GM18507 (cell line): ENCODE measurements around the gene SLC35B1.
"Not testable (repeated sequence)": the region's sequence is repeated elsewhere in the genome, so short reads cannot be mapped to it uniquely, and the experiment has no call there.

Experiments used
- DNase-seq: peaks from one replicate; pipeline ENCODE4 v3.0.0; 2011; ENCODE audit warnings: low read depth; ENCODE audit not compliant: insufficient read length; ENCODE audit errors: extremely low spot score
- FAIRE-seq: peaks from 2 replicates; lab custom pipeline; 2011; peaks lifted over from hg19 to GRCh38; lab: Jason Lieb, UNC

SLC35B1 gene

GRCh38 chr17:49738456-49739163 is 30.8 kb upstream of the SLC35B1 start:
- FAIRE-seq (no peak), DNase-seq (no peak)

DNA sequence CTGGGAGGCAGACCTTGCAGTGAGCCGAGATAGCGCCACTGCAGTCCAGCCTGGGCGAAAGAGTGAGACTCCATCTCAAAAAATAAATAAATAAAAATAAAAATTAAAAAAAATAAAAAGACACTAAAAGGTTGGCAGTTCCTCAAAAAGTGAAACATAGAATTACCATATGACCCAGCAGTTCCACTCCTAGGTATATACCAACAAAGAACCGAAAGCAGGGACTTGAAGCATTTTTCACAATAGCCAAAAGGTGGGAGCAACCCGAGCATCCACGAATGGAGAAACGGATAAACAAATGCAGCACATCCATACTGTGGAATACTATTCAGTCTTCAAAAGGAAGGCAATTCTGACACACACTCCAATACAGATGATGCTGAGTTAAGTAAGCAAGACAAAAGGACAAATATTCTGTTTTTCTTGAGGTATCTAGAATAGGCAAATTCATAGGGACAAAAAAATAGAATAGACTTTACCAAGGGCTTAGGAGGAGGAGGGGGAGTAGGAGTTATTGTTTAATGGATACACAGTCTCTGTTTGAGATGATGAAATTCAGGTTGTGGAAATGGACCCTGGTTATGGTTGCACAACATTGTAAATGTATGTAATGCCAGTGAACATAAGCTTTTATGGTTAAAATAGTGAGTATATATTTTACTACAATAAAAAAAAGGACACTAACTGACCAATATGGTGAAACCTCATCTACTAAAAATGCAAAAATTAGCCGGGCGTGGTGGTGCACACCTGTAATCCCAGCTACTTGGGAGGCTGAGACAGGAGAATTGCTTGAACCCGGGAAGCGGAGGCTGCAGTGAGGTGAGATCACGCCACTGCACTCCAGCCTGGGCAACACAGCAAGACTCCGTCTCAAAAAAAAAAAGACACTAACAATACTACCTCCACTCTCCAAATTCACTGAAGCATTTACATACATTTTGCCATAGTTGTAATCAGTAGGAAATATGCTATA is 27.0 kb upstream of the SLC35B1 start:
- DNase-seq (no peak), FAIRE-seq (no peak)

DNA sequence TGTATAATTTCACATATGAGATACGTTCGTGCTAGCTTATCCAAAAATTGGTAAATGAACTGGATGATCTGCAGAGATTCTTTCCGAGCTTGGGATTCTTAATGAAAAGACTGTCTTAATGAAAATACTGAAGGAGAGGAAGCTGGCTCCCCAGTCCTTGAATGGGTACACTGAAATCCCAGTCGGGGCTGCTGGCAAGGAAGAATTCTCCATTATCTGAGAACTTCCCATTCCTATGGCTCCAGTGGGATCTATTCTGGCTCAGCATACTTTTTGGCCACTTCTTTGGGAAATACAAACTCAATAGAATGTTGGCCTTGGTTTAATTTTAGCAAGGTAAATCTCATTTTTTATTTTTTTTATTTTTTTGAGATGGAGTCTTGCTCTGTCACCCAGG is 23.7 kb upstream of the SLC35B1 start:
- DNase-seq (no peak), FAIRE-seq (no peak)

DNA sequence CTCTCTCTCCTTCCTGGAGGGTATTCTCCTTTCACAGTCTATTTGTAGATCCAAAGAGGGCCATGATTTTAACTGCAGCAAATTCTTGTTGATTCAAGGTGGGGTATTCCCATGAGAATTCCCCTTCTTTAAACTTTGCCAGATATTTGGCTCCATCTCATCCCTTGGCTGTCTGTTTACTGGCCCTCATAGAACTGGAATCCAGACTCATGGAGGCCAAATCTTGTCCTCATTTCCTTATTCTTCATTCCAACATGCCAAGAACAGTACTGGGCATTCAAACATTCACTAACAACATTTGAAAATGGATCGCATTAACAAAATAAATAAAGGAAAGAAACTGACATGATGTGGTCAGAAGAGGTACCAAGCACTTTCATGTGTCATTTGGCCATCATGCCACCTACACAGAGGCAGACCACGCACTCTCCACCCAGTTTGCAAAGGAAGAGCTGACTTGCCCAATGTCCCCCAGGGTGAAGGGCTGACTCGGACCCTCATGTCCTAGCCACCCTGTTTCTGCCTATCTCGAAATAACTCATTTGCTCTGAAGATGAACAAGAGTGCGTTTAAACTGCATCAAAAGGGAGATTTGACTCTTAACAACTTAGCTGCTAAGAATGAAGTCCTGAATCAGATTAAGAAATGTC is 23.1 kb upstream of the SLC35B1 start:
- no peak for DNase-seq

GRCh38 chr17:49730078-49730784 is 22.5 kb upstream of the SLC35B1 start:
- DNase-seq, result no peak
- no peak for FAIRE-seq

More for the DNA sequence above, 23.1 kb upstream of the SLC35B1 start:
- FAIRE-seq, result no peak

- FAIRE-seq (no peak), DNase-seq (no peak)
Measured at GRCh38 chr17:49729069-49729468, 21.3 kb upstream of the SLC35B1 start.

- DNase-seq, result no peak
- FAIRE-seq, result no peak
Measured at GRCh38 chr17:49728425-49728824, 20.7 kb upstream of the SLC35B1 start.

DNA sequence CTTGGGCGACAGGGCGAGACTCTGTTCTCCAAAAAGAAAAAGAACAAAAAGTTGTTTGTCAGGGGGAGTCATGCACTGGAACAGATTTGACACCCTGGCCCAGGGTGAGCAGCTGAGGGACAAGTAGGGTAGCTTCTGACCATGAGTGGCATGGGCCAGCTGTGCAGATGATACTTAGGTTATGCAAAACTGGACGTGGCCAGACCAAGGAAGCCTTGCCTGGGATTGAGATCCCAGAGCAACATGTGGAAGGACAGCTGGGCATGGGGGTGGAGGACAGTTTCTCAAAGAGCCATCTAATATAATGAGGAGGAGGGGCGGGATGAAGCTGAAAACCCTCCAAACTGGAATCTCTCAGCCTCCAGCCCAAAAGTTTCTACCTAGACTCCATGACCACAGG is 19.6 kb upstream of the SLC35B1 start:
- no peak for FAIRE-seq

GRCh38 chr17:49725452-49726130 is 17.8 kb upstream of the SLC35B1 start:
- no peak for DNase-seq

More for the DNA sequence above, 19.6 kb upstream of the SLC35B1 start:
- DNase-seq, result no peak

GRCh38 chr17:49724552-49724951 is 16.8 kb upstream of the SLC35B1 start:
- not testable (repeated sequence) for FAIRE-seq, DNase-seq

More at GRCh38 chr17:49725452-49726130, 17.8 kb upstream of the SLC35B1 start:
- no peak for FAIRE-seq

DNA sequence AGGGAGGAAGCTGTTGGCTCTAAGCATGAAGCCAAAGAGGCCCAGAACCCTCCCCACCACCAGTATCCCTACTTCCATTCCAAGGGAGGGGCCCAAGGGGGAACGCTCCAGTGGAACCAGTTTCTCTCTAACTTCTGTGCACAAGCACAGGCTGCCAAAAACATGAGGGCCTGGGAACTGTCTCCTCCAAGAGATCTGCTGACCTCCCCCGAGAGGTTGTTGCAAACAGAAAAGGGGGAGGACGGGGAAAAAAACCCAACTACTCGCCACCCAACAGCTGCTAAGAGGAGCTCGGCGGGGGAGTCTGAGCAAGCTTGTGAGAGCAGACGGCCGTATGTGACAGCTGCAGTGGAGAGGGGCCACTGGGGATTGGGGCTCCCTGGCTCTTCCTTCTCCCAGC is 15.7 kb upstream of the SLC35B1 start:
- FAIRE-seq, result no peak
- DNase-seq, result no peak

DNA sequence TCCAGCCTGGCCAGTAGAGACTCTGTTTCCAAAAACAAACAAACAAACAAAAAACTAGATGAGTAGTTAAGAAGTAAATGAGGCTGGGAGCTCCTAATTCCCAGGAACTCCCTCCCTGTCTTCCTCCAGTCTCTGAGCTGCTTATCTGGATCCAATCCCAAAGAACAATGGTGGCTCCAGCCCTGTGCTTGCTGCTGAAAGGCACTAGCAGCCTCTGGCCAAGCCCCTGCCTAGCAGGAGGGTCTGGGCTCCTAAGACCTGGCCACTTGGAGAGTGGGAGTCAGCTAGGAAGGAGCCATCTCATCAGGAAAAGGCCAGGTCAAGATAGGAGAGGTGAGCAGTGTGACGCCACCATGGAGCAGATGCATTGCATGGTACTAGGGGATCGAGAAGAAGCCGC is 14.3 kb upstream of the SLC35B1 start:
- DNase-seq (no peak), FAIRE-seq (no peak)

DNA sequence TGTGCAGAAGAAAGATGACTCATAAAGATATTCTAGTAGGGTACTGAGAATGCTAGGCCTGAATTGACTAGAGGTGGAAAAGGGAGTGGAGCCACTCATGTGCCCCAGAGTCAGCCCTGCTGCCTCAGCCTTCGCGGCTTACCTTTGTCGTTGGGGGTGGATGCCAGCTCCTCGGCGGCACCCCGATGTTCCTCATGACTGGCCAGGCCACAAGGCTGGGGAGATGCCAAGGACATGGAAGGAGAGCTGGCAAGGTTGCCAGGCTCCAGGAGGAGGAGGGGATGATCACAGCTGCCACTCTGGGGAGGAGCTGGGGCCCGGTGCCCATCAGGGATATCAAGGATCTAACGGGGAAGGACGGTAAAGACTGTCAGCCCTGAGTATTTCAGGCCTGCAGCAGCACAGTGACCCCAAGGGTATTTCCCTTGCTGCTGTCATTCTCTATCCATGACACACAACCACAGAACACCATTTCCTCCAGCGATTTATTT is 9.7 kb upstream of the SLC35B1 start:
- DNase-seq (no peak), FAIRE-seq (no peak)

- FAIRE-seq, result no peak
- no peak for DNase-seq
Measured at GRCh38 chr17:49716668-49717364, 9.1 kb upstream of the SLC35B1 start.

DNA sequence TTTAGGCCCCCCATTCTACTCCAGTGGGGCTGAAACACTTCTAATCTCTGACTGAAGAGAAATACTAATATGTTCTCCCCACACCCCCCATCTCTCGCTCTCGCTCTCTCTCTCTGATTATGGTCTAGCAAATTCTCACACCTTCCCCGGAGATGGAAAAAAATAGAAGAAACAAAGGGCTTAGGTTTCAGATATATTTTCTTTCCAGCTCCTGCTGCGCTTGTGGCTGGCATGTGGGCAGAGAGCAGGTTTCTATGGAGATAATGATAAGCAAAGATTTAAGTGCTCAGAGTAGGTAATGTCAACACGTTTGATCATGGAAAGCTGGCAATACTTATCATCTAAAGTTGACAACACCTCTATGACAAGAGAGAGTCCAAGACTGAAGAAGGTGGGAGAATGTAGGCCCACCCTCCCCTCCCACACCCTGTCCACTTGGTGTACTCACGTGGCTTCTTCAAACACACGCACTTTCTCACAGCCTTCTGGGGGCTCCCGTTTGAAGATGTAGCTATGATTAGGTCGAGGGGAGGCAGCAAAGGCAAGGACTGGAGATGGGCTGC is 8.0 kb upstream of the SLC35B1 start:
- FAIRE-seq (no peak), DNase-seq (no peak)

DNA sequence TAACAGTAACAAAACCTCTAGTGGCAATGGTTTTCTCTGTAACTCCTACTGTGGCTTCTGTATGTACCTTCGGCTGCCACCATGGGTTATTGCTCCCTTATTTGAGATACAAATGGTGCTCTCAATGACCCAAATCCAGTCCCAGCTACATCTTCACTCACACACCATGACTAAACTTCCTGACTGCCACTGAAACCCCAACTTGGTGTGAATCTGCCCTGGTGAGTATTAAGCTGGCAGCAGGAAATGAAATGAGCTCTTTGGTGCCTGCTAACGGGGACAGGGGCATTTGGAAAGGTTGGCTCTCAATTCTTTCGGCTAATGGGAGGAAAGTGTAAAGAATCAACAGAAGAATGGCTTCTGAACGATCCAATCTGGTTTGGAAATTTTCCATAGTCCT is 7.5 kb upstream of the SLC35B1 start:
- DNase-seq (no peak), FAIRE-seq (no peak)

GRCh38 chr17:49708515-49709183 is 885 bp upstream of the SLC35B1 start:
- DNase-seq, result no peak
- FAIRE-seq, result no peak

GRCh38 chr17:49707246-49707607 is 537 bp downstream of the SLC35B1 start:
- FAIRE-seq (no peak), DNase-seq (no peak)
